Skeletal muscle tissue (tissue), 4 donors: ENCODE data around the gene SEC22A. TPM values are rescaled to one million over a fixed set of nuclear protein-coding genes. Genes with fewer than 3 reads are reported as not detected.

Experiments used
- H3K27ac ChIP-seq: one replicate; pipeline ENCODE4 v1.7.0; 2013; ENCODE audit warnings: mild to moderate bottlenecking, low read depth, low read length, inconsistent platforms
- H3K27me3 ChIP-seq, 3 donors: one replicate each; pipeline ENCODE4 v1.7.0; 2013; ENCODE audit warnings: low read length in 3 of 3; ENCODE audit not compliant: control insufficient read depth in 3 of 3, insufficient read depth in 3 of 3
- H3K36me3 ChIP-seq, 3 donors: one replicate each; pipeline ENCODE4 v1.7.0; 2013; ENCODE audit warnings: low read length in 3 of 3; ENCODE audit not compliant: control insufficient read depth in 3 of 3, insufficient read depth in 3 of 3
- H3K4me1 ChIP-seq, 3 donors: one replicate each; pipeline ENCODE4 v1.7.0; 2013; ENCODE audit warnings: low read length in 3 of 3, mild to moderate bottlenecking in 3 of 3; ENCODE audit not compliant: control insufficient read depth in 3 of 3, insufficient read depth in 3 of 3
- H3K4me3 ChIP-seq, 3 donors: one replicate each; pipeline ENCODE4 v1.7.0; 2013; ENCODE audit warnings: low read length in 3 of 3
- H3K9ac ChIP-seq, 3 donors: one replicate each; pipeline ENCODE4 v1.7.0; 2013; ENCODE audit warnings: low read length in 3 of 3, mild to moderate bottlenecking in 3 of 3, moderate library complexity in 2 of 3, low read depth in 1 of 3
- H3K9me3 ChIP-seq, 3 donors: one replicate each; pipeline ENCODE4 v1.7.0; 2013; ENCODE audit warnings: low read length in 3 of 3; ENCODE audit not compliant: control insufficient read depth in 3 of 3
- total RNA-seq: library from RNA; depleted of rRNA; stranded (reverse); fragments of >200 nt; gene quantifications from one replicate; pipeline ENCODE4 v1.2.3, GENCODE V29; 2014
- donor health status: Osteomylitis.

The SEC22A gene
- total RNA-seq: 54.8 TPM

DNA sequence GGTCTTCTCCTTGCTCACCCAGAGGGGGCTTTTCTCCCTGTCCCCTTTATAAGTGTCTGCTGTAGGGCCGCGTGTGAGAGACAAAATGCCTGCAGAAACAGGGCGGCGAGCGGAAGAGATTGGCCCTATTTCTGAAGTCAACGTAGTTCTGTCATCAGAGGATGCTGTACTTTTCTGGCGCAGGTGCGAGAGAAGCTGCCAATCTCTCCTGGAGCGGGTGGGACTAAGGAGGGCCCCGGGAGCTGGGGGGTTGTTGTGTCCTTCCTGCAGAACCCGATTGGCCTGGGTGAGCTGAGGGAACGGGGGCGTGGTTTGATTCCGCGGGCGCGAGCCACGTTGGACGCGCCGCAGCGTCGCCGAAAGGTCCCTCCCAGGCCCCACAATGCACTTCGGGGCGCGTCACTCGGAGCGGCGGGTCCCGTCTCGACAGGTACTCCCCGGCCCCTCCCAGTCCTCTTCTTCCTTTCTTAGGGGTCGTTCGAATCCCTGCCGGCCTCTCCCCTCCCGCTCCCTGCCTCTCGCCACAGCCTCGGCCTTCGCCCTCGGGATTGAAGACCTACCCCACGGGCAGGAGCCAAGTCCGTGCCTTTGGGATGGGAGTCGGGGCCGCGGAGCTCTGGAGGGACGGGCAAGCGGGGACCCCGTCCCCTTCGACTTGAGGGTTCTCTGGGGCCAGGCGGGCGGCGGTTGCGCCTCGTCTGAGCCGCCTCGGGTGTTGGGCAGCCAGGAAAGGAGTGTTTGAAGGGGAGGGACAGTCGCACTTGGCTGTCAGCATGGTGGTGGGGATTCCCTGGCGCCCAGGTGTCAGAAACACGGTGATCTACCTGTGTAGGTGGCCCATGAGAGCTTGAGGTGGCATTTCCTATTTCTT, at the start of gene SEC22A:
SEC22A (plus strand) TSS at position 387 of the 871 bp plus-strand sequence. CDS start 7,275 bp downstream, outside the sequence.
- peak within 1 kb of the TSS; percentile 97 to 99 (median 97) for H3K9ac ChIP-seq
- H3K4me1 ChIP-seq: peaks cover 7 to 17% (median 12%) of the 10 kb centered on the region in 3 donors
- H3K27ac ChIP-seq: peak within 1 kb of the TSS; percentile 90
- no peaks in the 10 kb centered on the region for H3K36me3 ChIP-seq
- H3K27me3 ChIP-seq: no peaks in the 10 kb centered on the region
- peak within 1 kb of the TSS; percentile 82 to 96 (median 93) for H3K4me3 ChIP-seq
- H3K9me3 ChIP-seq: no peaks in the 10 kb centered on the region

GRCh38 chr3:123152687-123153086, 49.1 kb upstream of the SEC22A start:
- Histone ChIP-seq H3K27ac (no peak overlapping the region), H3K4me1 (no peaks in the 10 kb centered on the region), H3K36me3 (peaks cover 3 to 31% (median 8%) of the 10 kb centered on the region in 3 donors), H3K27me3 (no peaks in the 10 kb centered on the region), H3K4me3 (no peak overlapping the region), H3K9me3 (no peaks in the 10 kb centered on the region), H3K9ac (no peak overlapping the region)

DNA sequence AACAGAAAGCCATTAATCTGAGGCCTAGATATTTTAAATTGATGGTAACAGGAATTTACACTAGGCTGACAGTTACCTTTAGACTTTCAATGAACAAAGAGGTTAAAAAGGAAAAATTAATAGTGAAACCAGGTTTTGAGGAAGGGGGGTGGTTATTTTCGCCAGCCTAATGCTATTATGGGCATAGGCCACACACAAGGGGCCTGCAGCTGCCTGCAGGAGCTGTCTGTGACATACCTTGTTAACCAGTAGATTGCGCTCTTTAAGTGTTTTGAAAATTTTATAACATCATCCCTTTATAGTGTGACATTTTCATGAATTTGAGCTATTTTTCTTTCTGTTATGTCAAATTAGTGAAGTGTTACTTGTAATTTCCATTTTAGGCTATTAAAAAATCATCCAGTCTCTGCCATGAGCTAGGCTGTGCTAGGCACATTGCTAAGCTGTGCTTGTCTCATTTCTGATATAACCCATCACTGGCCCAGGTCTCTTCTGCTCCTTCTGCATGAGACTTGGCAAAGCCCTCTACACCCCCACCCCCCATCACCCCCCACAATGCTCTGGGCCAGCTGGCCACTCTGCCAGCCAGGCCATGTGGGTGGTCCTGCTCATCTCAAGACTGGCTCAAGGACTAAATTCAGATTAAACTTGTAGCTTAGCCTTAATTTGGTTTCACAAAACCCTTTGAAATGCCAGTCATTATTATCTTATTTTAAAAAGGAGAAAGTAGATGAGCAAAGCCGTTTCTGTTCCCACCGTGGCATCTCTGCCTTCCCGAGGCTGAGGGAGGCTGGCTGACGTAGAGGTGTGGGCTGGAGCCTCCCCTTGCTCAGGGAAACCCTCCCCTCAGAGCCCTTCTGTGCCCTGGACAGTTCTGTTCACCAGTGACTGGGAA, 48.4 kb upstream of the SEC22A start:
- H3K9me3 ChIP-seq: no peaks in the 10 kb centered on the region
- H3K27me3 ChIP-seq: no peaks in the 10 kb centered on the region
- no peak overlapping the region for H3K9ac ChIP-seq
- H3K4me1 ChIP-seq: no peaks in the 10 kb centered on the region
- H3K27ac ChIP-seq: no peak overlapping the region
- no peak overlapping the region for H3K4me3 ChIP-seq
- H3K36me3 ChIP-seq: peaks cover 3 to 26% (median 8%) of the 10 kb centered on the region in 3 donors

DNA sequence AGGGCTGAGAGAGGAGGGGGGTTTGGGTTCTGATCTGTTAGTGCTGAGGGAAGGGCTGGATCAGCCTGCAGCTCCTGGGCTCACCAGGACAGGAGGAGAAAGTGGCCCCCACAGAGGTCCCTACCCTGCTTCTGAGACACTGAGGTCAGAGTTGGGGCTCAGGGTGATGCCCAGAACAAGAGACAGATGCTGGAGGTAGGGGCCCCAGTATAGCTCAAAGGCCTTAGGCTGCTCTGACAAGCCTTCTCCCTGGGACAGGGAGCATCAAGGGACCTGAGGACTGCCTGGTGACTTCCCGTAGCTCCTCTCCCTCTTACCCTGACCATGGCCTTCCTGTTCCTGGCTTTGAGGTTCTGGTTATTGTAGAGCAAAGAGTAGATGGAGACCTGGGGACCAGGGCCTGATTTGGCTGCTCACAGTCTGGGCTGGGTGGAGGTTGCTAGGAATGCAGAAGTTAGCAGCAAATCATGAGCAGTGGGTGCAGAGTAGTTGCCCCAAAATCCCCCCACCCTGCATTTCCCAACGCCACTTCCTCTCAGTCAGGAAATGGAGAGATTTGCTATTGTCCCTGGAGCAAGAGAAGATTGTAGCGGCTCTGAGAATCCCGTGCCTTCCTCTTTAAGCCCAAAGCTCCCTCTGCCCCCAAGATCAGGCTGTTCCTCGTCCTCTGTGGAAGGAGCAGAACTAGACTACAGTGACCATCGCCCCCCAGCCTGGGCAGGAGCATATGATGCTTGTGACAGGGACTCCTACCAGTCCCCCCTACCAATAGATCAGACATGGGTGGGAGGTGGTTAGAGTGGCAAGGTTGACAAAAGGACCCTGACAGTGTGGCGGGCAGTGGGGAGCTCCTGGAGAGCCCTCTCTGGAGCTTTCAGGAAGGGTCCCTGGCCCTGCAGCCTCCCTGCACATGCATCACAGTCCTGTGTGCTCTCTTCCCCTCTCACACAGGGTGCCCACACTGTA, 47.4 kb upstream of the SEC22A start:
- H3K36me3 ChIP-seq: peaks cover 3 to 29% (median 8%) of the 10 kb centered on the region in 3 donors
- no peaks in the 10 kb centered on the region for H3K9me3 ChIP-seq
- H3K4me1 ChIP-seq: no peaks in the 10 kb centered on the region
- no peak overlapping the region for H3K4me3 ChIP-seq
- H3K27me3 ChIP-seq: no peaks in the 10 kb centered on the region
- H3K9ac ChIP-seq: no peak overlapping the region
- H3K27ac ChIP-seq: no peak overlapping the region

DNA sequence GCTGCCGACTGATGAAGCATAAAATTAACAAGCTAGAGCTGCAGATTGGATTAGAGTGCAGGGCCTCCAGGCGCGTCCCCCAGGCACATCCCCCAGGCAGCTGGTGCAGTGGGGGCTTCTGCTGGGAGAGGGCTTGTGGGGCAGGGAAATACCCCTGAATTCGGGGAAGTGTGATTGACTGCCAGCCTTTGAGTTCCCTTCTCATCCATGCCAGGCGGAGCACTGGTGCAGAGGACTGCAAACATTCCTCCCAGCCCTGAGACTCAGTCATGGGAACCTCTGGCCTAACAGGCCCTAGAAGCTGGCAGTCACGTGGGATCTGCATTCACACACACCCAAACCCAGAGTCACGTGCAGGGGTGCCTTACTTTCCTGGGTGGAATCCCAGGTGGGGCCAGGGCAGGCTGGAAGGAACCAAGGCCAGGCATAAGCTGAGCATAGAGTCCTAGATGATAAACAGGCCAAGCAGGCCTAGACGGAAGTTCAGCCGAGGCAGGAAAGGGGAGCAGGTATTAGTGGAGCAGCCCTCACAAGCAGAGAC, 46.2 kb upstream of the SEC22A start:
- Histone ChIP-seq H3K4me1 (no peaks in the 10 kb centered on the region), H3K9ac (no peak overlapping the region), H3K9me3 (no peaks in the 10 kb centered on the region), H3K27me3 (no peaks in the 10 kb centered on the region), H3K27ac (no peak overlapping the region), H3K36me3 (peaks cover 3 to 34% (median 8%) of the 10 kb centered on the region in 3 donors), H3K4me3 (no peak overlapping the region)

- Histone ChIP-seq H3K4me3 (no peak overlapping the region), H3K36me3 (peaks cover 10 to 37% (median 12%) of the 10 kb centered on the region in 3 donors), H3K27me3 (no peaks in the 10 kb centered on the region), H3K9ac (no peak overlapping the region), H3K4me1 (no peaks in the 10 kb centered on the region), H3K27ac (no peak overlapping the region), H3K9me3 (no peaks in the 10 kb centered on the region)
Observed at GRCh38 chr3:123156276-123156995, 45.3 kb upstream of the SEC22A start.

DNA sequence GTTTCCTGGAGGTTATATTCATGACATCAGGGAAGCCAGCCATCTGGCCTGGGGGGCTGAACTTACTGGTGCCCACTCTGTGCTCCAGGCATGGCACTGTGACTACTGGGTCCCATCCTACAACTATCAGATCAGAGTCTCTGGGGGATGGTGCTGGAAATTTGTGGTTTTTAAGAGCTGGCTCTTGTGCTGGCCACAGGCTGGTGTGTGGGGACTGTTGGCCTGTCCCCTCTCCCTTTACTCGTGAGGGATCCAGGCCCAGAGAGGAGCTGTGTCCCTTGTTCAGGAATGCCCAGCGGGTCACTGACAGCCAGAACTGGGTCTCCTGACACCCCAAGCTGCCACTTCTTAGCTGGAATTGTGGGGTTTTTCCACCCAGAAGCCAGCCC, 44.5 kb upstream of the SEC22A start:
- Histone ChIP-seq H3K9ac (no peak overlapping the region), H3K27me3 (no peaks in the 10 kb centered on the region), H3K27ac (no peak overlapping the region), H3K4me3 (no peak overlapping the region), H3K9me3 (no peaks in the 10 kb centered on the region), H3K4me1 (no peaks in the 10 kb centered on the region), H3K36me3 (peaks cover 8 to 39% (median 12%) of the 10 kb centered on the region in 3 donors)

- no peak overlapping the region for H3K27ac ChIP-seq
- no peak overlapping the region for H3K4me3 ChIP-seq
- no peaks in the 10 kb centered on the region for H3K27me3 ChIP-seq
- H3K36me3 ChIP-seq: peaks cover 8 to 39% (median 8%) of the 10 kb centered on the region in 3 donors
- H3K4me1 ChIP-seq: no peaks in the 10 kb centered on the region
- no peak overlapping the region for H3K9ac ChIP-seq
- H3K9me3 ChIP-seq: no peaks in the 10 kb centered on the region
Observed at GRCh38 chr3:123157598-123158287, 44.0 kb upstream of the SEC22A start.
